NCI-H510A (cell line): ENCODE results near the gene R3HDM2.
"Not testable (repeated sequence)": the region's sequence is repeated elsewhere in the genome, so short reads cannot be mapped to it uniquely, and the experiment has no call there.

Experiments
- DNase-seq: peaks from one replicate; lab custom pipeline; 2025; lab: John Stamatoyannopoulos, UW

The R3HDM2 gene

GRCh38 chr12:57377103-57377840 lies 53.6 kb downstream of the R3HDM2 start:
- DNase-seq: no peak

DNA sequence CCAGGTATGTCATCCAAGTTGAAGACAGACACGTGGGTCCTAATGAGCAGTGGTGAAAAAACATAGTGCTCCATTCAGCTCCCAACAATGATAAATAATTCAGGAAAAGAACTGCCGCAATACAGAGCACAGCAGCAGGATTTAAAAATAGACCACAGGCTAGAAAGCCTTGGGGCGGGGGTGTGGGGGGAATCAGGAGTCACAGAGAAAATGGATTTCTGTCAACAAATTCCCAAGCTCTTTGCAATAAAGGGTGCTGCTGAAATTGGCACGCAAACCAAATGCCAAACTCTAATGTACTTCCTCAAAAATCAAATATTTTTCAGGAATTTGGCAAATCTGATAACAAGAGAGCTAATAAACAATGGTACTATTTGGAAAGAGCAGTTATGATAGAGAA lies 58.6 kb downstream of the R3HDM2 start:
- DNase-seq: no peak

DNA sequence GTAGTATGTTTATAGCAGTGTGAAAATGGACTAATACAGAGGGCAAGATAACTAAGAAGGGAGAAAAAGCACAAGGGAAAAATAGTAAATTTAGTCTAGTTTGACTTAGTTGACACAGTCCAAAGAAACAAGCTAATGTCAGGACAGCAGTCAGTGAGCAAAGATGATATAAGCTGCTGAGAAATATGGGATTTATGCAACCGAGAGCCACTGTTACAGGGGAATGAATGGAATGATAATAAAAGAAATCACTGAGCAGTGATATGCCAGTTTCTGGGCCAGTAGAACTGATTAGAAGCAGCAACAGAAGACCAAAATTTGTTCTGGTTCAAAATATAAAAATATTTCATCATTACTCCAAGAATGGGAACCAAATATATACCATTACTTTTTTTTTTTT lies 60.1 kb downstream of the R3HDM2 start:
- no peak for DNase-seq

DNA sequence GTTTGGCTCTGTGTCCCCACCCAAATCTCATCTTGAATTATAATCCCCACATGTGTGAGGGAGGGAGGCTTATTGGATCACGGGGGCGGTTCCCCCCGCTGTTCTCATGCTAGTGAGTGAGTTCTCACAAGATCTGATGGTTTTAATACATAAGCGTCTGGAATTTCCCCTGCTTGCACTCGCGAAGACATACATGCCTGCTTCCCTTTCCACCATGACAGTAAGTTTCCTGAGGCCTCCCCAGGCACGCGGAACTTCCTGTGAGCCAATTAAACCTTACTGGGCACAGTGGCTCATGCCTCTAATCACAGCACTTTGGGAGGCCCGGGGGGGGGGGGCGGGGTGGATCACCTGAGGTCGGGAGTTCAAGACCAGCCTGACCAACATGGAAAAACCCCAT lies 60.8 kb downstream of the R3HDM2 start:
- no peak for DNase-seq

DNA sequence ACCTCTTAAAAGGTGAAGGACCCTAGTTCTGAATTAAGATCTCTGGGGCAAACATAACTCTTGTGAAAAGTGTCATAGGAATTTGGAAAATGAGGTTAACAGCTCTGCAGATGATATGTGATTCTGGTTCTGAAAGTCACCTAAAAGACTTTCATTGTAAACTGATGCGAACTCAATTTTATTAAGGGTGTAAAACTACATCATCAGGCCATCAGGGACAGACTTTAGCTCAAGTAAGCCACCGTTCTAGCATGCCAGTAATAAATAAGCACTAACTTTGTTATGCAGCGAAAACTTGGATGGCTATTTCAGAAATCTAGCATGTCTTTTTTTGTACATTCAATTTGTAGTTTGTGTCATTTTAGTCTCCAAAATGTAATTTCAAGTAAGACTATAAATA lies 61.6 kb downstream of the R3HDM2 start:
- no peak for DNase-seq

GRCh38 chr12:57368349-57369095 lies 62.3 kb downstream of the R3HDM2 start:
- no peak for DNase-seq

- no peak for DNase-seq
These were observed 63.7 kb downstream of the R3HDM2 start for GRCh38 chr12:57367121-57367520.

DNA sequence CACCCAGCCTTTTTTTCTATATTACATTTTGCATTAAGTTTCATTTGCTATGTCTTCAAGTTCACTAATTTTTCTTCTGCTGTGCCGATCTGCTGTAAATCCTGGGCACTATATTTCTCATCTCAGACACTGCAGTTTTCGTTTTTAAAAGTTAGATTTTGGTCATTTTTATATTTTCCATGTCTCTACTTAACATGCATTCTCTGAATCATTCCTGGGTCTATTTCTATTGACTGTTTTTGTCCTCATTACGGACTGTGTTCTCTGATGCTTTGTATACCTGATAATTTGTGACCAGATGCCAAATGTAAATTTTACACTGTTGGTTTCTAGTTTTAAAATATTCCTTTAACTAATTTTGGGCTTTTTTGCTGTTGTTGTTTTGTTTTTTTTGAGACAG lies 64.5 kb downstream of the R3HDM2 start:
- DNase-seq: no peak

- not testable (repeated sequence) for DNase-seq
These were observed 66.7 kb downstream of the R3HDM2 start for GRCh38 chr12:57364156-57364555.

- no peak for DNase-seq
These were observed 70.4 kb downstream of the R3HDM2 start for GRCh38 chr12:57360468-57360867.

GRCh38 chr12:57358646-57359045 lies 72.2 kb downstream of the R3HDM2 start:
- no peak for DNase-seq

GRCh38 chr12:57355734-57356133 lies 75.1 kb downstream of the R3HDM2 start:
- DNase-seq: no peak

- no peak for DNase-seq
These were observed 78.7 kb downstream of the R3HDM2 start for GRCh38 chr12:57352166-57352565.

GRCh38 chr12:57347284-57347683 lies 83.6 kb downstream of the R3HDM2 start:
- DNase-seq: no peak

DNA sequence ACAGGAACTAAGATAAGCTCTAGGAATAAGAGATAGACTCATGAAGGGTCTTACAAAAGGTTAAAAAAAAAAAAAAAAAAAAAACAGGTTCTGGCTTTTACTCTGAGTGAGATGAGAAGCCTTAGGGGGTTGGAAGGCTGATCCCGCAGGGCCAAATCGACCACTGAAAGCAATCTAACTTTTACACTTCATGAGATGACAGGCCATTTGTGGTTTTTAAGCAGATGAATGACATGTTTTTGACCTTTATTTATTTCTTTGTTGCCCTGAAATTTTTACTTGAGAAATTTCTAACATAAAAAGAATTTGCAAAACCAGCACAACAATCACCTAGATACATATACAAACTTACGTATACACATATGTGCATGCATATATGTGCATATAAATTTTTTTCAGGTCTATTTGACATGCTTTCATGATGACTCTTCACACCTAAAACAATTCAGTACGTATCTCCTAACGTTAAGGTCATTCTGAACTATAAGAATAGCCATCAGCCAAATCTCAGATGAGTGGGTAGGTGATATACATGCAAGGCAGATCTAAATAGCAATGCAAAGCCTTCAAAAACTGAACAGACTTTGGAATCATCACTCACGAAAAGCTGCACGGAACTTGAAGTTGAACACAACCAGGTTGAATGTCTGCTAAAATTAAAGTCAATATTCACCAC lies 87.0 kb downstream of the R3HDM2 start:
- DNase-seq: no peak

- peak; percentile 49 for DNase-seq
These were observed 88.6 kb downstream of the R3HDM2 start for GRCh38 chr12:57342207-57342691.

GRCh38 chr12:57341275-57341990 lies 89.4 kb downstream of the R3HDM2 start:
- no peak for DNase-seq

GRCh38 chr12:57340104-57340503 lies 90.7 kb downstream of the R3HDM2 start:
- no peak for DNase-seq

- DNase-seq: not testable (repeated sequence)
These were observed 94.5 kb downstream of the R3HDM2 start for GRCh38 chr12:57336299-57336698.

DNA sequence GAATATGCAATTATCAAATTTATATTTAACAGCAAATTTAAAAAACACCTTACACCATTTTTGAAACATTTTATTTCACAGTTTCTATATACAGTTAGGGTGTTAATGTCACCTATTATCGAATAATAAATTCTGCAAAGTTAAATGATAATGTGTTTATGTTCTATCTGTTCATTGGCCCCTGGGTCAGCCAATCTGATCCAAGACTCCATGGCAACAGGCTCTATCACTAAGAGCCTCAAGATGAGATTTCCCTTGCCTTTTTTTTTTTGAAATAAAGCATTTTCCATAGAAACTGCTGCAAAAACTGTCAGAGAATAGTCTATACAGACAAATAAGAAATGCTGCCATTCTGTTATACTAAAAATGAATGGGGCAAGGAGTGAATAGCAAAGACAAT lies 96.6 kb downstream of the R3HDM2 start:
- no peak for DNase-seq

GRCh38 chr12:57332646-57333312 lies 98.1 kb downstream of the R3HDM2 start:
- DNase-seq: no peak

GRCh38 chr12:57330992-57331391 lies 99.9 kb downstream of the R3HDM2 start:
- no peak for DNase-seq
